ENCODE measurements around the gene PIK3R2.
A peak's percentile ranks its signal among the peaks of the same experiment; 100 is the strongest.
"Not testable (repeated sequence)": the region's sequence is repeated elsewhere in the genome, so short reads cannot be mapped to it uniquely, and the experiment has no call there.

Gene PIK3R2

DNA sequence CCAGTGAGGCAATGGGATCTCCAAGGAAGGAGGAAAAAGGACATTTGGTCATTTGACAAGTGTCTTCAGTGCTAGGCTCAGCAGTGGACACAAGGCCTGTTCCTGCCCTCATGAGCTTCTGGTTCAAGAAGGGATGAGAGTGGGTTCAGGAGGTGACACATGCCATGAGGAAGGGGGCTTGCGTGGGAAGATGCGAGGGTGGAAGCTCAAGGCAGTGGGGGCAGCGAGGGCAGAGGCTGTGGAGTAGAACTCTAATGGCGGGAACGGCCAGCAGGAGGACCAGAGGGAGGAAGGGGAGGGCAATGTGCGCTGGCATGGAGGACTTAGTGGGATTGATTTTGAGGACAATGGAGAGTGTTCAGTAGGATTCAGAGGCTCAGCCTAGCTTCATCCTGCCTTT lies 3.3 kb downstream of the PIK3R2 start:
- DNase-seq = no peak

DNA sequence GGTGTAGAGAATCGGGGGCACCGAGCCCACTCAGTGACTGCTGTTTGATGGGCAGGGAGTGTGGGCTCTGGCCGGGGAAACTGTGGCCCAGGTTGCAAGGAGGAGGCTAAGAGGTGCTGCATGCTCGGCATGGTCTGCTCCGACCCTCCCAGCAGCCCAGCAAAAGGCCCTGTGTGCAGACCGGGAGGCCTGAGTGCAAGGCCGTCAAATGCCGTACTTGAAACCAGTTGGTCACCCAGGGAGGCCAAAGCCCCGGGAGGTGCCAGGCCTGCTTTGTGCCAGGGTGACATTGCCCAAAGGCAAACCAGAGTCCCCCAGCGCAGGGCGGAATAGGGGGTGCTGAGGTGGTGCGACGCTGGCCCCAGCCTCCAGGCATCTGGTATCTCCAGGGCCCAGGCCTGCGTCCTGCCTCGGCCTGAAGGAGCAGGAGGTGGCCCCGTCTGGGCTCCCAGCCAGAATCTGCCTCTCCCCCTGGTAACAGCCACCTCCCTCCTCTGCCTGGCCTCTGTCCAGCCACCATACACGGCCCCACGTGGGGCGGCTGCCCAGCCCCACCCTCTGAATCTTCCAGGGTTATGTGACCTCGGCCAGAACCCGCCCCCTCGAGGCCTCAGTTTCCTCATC lies 4.0 kb downstream of the PIK3R2 start:
- no peak for DNase-seq

GRCh38 chr19:18157465-18158063 lies 4.6 kb downstream of the PIK3R2 start:
- DNase-seq = no peak

GRCh38 chr19:18158467-18158866 lies 5.5 kb downstream of the PIK3R2 start:
- no peak for DNase-seq

DNA sequence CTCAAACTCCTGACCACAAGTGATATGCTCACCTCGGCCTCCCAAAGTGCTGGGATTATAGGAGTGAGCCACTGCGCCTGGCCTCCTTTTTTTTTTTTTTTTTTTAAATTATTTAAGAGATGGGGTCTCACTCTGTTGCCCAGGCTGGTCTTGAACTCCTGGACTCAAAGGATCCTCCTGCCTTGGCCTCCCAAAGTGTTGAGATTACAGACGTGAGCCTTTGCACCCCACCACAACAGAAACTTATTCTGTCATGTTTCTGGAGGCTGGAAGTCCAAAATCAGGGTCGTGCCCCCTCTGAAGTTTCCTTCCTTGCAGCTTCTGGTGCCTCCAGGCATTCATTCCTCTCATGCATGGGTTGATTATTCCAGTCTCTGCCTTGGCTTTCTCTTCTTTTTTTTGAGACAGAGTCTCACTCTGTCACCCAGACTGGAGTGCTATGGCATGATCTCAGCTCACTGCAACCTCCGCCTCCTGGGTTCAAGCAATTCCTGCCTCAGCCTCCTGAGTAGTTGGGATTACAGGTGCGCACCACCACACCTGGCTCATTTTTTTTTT lies 6.2 kb downstream of the PIK3R2 start:
- not testable (repeated sequence) for DNase-seq

DNA sequence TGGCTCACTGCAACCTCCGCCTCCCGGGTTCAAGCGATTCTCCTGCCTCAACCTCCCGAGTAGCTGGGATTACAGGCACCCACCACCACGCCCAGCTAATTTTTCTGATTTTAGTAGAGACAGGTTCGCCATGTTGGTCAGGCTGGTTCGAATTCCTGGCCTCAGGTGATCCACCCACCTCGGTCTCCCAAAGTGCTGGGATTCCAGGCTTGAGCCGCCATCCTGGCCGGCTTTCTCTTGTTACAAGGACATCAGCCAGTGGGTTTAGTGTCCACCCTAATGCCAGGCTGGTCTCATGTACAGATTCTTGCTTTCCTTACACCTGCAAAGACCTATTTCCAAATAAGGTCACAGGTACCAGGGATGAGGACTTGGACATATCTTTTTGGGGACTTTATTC lies 6.8 kb downstream of the PIK3R2 start:
- no peak for DNase-seq

GRCh38 chr19:18160493-18160970 lies 7.6 kb downstream of the PIK3R2 start:
- DNase-seq = no peak

- DNase-seq = peak; percentile 81
Observed at GRCh38 chr19:18160971-18161635, 8.1 kb downstream of the PIK3R2 start.

GRCh38 chr19:18161636-18162002 lies 8.7 kb downstream of the PIK3R2 start:
- DNase-seq = no peak

- no peak for DNase-seq
Observed at GRCh38 chr19:18164072-18164471, 11.1 kb downstream of the PIK3R2 start.

GRCh38 chr19:18165794-18166544 lies 13.0 kb downstream of the PIK3R2 start:
- no peak for DNase-seq

GRCh38 chr19:18167011-18167410 lies 14.0 kb downstream of the PIK3R2 start:
- no peak for DNase-seq

- DNase-seq = peak; percentile 69
Observed at GRCh38 chr19:18167975-18168645, 15.1 kb downstream of the PIK3R2 start.

GRCh38 chr19:18168673-18169381 lies 15.9 kb downstream of the PIK3R2 start:
- DNase-seq = no peak

GRCh38 chr19:18170714-18171255 lies 17.8 kb downstream of the PIK3R2 start:
- DNase-seq = no peak

GRCh38 chr19:18171605-18172327 lies 18.8 kb downstream of the PIK3R2 start:
- DNase-seq = no peak

GRCh38 chr19:18172331-18173053 lies 19.5 kb downstream of the PIK3R2 start:
- no peak for DNase-seq

DNA sequence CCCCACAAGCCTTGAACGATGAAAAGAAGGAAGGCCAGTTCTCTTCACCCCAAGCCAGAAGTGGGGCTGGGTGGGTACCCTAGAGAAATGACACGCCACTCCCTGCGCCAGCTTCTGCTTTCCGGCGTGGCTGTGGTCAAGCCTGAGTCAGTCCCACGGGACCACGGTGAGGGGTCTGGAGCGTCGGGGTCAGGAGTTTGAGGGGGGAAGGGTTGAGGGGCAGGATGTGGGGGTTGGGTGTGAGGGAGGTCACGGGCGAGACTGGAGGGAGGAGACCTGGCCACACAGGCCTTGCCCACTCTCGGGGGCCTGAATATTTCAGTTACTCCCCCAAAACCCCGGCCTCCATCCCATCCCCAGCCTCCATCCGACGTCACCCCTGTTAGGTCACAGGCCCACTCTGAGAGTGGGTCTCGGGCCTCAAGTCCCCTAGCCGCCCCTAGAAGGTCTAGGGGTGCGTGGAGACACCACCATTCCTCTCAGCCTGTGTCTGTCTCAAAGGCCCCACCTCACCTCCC lies 20.1 kb downstream of the PIK3R2 start:
- no peak for DNase-seq

- peak; percentile 80 for DNase-seq
Observed at GRCh38 chr19:18173572-18174288, 20.8 kb downstream of the PIK3R2 start, which contains the start of gene IFI30. TSS of gene IFI30 (plus strand) at chr19:18173813. CDS start at chr19:18173842, 29 bp downstream.
